MM.1S (cell line): Measurements from ENCODE around the gene AKAP9.
A peak's percentile ranks its signal among the peaks of the same experiment; 100 is the strongest.

Experiments used
- DNase-seq: peaks from one replicate; pipeline ENCODE4 v3.0.0-alpha.2; 2015
- H2AFZ ChIP-seq: fragments of 300-600 bp; sonication (generic); 2 replicates; pipeline ENCODE4 v1.6.0; 2016; ENCODE audit warnings: antibody characterized with exemption, low read length
- H3F3A ChIP-seq: fragments of 300-600 bp; sonication (generic); 2 replicates; pipeline ENCODE4 v1.6.1; 2016; ENCODE audit warnings: mild to moderate bottlenecking, antibody characterized with exemption, low read length, moderate library complexity, mixed read lengths; ENCODE audit not compliant: insufficient read depth
- H3K27ac ChIP-seq: fragments of 300-600 bp; sonication (generic); 2 replicates; pipeline ENCODE4 v1.5.1; 2016; ENCODE audit warnings: mild to moderate bottlenecking, low read length
- H3K27me3 ChIP-seq: fragments of 300-600 bp; sonication (generic); replicated peaks from 2 replicates; pipeline ENCODE4 v1.6.0; 2016; ENCODE audit warnings: low read length; ENCODE audit not compliant: insufficient read depth
- H3K36me3 ChIP-seq: fragments of 300-600 bp; sonication (generic); replicated peaks from 2 replicates; pipeline ENCODE4 v1.6.1; 2016; ENCODE audit warnings: mild to moderate bottlenecking, low read length, mixed read lengths; ENCODE audit not compliant: insufficient read depth
- H3K4me1 ChIP-seq: fragments of 300-600 bp; sonication (generic); 2 replicates; pipeline ENCODE4 v1.6.1; 2016; ENCODE audit warnings: low read length, mixed read lengths
- H3K4me2 ChIP-seq: fragments of 300-600 bp; sonication (generic); 2 replicates; pipeline ENCODE4 v1.6.0; 2016; ENCODE audit warnings: low read depth, low read length
- H3K4me3 ChIP-seq: fragments of 300-600 bp; sonication (generic); 2 replicates; pipeline ENCODE4 v1.5.1; 2016; ENCODE audit warnings: low read length, mixed read lengths
- H3K79me2 ChIP-seq: fragments of 300-600 bp; sonication (generic); 2 replicates; pipeline ENCODE4 v1.6.1; 2016; ENCODE audit warnings: mixed run types, low read length, mixed read lengths
- H3K9ac ChIP-seq: fragments of 300-600 bp; sonication (generic); 2 replicates; pipeline ENCODE4 v1.6.1; 2016; ENCODE audit warnings: low read length, mixed read lengths
- H3K9me2 ChIP-seq: fragments of 300-600 bp; sonication (generic); replicated peaks from 2 replicates; pipeline ENCODE4 v1.6.1; 2016; ENCODE audit warnings: mild to moderate bottlenecking, low read length, mixed read lengths; ENCODE audit not compliant: insufficient read depth
- H3K9me3 ChIP-seq: fragments of 300-600 bp; sonication (generic); replicated peaks from 2 replicates; pipeline ENCODE4 v1.6.1; 2016; ENCODE audit warnings: mild to moderate bottlenecking, low read length, mixed read lengths; ENCODE audit not compliant: insufficient read depth
- H4K20me1 ChIP-seq: fragments of 300-600 bp; sonication (generic); 2 replicates; pipeline ENCODE4 v1.6.1; 2016; ENCODE audit warnings: mild to moderate bottlenecking, low read length, moderate library complexity, mixed read lengths; ENCODE audit not compliant: insufficient read depth
- CTCF ChIP-seq: fragments of 300-600 bp; sonication (generic); IDR thresholded peaks from 2 replicates; pipeline ENCODE4 v1.5.1; 2016; ENCODE audit warnings: antibody characterized with exemption, low read length, mixed read lengths
- EZH2 ChIP-seq: fragments of 300-600 bp; sonication (generic); optimal IDR thresholded peaks from 2 replicates; pipeline ENCODE3; 2017; ENCODE audit warnings: low read depth, mild to moderate bottlenecking, antibody characterized with exemption, low read length, mixed read lengths
- EZH2phosphoT487 ChIP-seq: fragments of 300-600 bp; sonication (generic); IDR thresholded peaks from 2 replicates; pipeline ENCODE4 v1.6.1; 2018; ENCODE audit warnings: antibody characterized with exemption, low read length

The AKAP9 gene

DNA sequence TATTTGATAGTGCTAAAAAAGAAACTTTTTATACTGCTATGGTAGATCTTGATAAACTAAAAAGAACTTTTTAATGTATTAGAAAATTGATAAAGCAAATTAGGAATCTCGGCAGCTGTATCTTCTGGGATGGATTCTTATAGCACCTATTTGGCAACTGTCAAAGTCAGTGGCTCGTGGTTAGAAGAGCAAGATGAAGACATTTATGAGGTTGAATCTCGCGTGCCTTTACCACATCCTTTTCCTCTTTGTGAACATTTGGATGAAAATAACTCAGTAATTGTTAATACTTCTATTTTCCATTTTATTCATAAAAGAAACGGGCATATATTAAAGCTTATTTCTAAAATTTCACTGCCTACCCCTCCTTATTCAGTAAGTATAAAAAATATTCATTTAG, 117.4 kb downstream of the AKAP9 start:
- H3K4me2 ChIP-seq: no peak overlapping the region
- H3K9me2 ChIP-seq: no peaks in the 10 kb centered on the region

DNA sequence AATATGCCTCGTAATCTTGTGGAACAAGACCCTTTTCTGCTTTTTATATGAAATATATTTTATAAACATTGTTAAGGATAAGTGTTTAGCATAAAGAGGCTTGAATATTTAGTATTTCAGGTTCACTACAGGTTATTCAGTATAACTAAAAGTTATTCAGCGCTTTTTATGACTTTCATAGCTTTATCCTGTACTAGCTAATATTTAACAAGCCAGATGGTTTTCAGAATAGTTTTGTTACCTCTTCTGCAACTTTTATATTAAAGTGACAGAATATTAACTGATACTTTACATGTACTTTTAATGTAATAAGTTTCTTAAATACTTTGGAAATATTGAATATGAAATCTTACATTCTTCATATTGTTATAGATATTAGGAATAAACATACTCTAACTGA, 118.2 kb downstream of the AKAP9 start:
- no peaks in the 10 kb centered on the region for H3K36me3 ChIP-seq
- peaks cover 7% of the 10 kb centered on the region for H3K4me1 ChIP-seq
- no peaks in the 10 kb centered on the region for H3K27me3 ChIP-seq
- no peaks in the 10 kb centered on the region for H3K9me2 ChIP-seq
- H3K9ac ChIP-seq: no peak overlapping the region
- TF ChIP-seq EZH2phosphoT487: no peak
- H3K9me3 ChIP-seq: no peaks in the 10 kb centered on the region
- H4K20me1 ChIP-seq: no peaks in the 10 kb centered on the region
- H3K79me2 ChIP-seq: no peaks in the 10 kb centered on the region
- H3K4me3 ChIP-seq: no peak overlapping the region
- H2AFZ ChIP-seq: no peak overlapping the region
- H3K4me2 ChIP-seq: no peak overlapping the region
- no peaks in the 10 kb centered on the region for H3F3A ChIP-seq
- no peak overlapping the region for H3K27ac ChIP-seq
- no peak for DNase-seq

More for the DNA sequence above, 117.4 kb downstream of the AKAP9 start:
- Histone ChIP-seq H3K79me2 (no peaks in the 10 kb centered on the region), H3K4me3 (no peak overlapping the region), H3K27ac (no peak overlapping the region), H3K9me3 (no peaks in the 10 kb centered on the region), H3K4me1 (peaks cover 7% of the 10 kb centered on the region), H4K20me1 (no peaks in the 10 kb centered on the region), H3K36me3 (no peaks in the 10 kb centered on the region), H2AFZ (no peak overlapping the region), H3K27me3 (no peaks in the 10 kb centered on the region), H3K9ac (no peak overlapping the region), H3F3A (no peaks in the 10 kb centered on the region)
- peak; percentile 29 for DNase-seq
- no peak for TF ChIP-seq CTCF
- no peak for TF ChIP-seq EZH2phosphoT487
- TF ChIP-seq EZH2: no peak

DNA sequence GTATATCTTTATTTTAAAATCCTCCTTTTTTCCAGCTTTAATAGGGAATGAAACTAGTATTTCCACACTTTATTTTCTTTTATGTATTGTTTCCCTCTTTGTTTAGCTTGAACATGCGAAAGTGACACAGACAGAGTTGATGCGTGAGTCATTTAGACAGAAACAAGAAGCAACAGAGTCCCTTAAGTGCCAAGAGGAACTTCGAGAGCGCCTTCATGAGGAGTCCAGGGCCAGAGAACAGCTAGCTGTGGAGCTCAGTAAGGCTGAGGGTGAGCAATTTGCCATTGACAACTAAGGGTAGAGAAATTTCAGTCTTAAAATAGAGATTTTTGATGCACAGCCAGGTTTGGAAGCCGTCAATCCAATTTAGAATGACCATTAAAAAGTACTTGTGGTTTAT, 120.5 kb downstream of the AKAP9 start:
- H3K9me2 ChIP-seq: no peaks in the 10 kb centered on the region
- H2AFZ ChIP-seq: no peak overlapping the region
- H3K27me3 ChIP-seq: no peaks in the 10 kb centered on the region
- H4K20me1 ChIP-seq: no peaks in the 10 kb centered on the region
- H3K9me3 ChIP-seq: no peaks in the 10 kb centered on the region
- no peak for DNase-seq
- no peak for TF ChIP-seq CTCF
- TF ChIP-seq EZH2phosphoT487: no peak
- TF ChIP-seq EZH2: no peak
- H3K27ac ChIP-seq: no peak overlapping the region
- H3K4me1 ChIP-seq: peaks cover 7% of the 10 kb centered on the region
- H3F3A ChIP-seq: no peaks in the 10 kb centered on the region
- H3K79me2 ChIP-seq: no peaks in the 10 kb centered on the region
- no peak overlapping the region for H3K4me3 ChIP-seq
- no peak overlapping the region for H3K4me2 ChIP-seq
- H3K36me3 ChIP-seq: no peaks in the 10 kb centered on the region
- H3K9ac ChIP-seq: no peak overlapping the region

- H3K9ac ChIP-seq: no peak overlapping the region
- TF ChIP-seq EZH2phosphoT487 (no peak), CTCF (no peak), EZH2 (no peak)
- H3K27me3 ChIP-seq: no peaks in the 10 kb centered on the region
- H3K4me1 ChIP-seq: no peaks in the 10 kb centered on the region
- H3K4me2 ChIP-seq: no peak overlapping the region
- no peak overlapping the region for H2AFZ ChIP-seq
- H4K20me1 ChIP-seq: no peaks in the 10 kb centered on the region
- no peaks in the 10 kb centered on the region for H3K79me2 ChIP-seq
- no peaks in the 10 kb centered on the region for H3K36me3 ChIP-seq
- H3K9me3 ChIP-seq: no peaks in the 10 kb centered on the region
- no peaks in the 10 kb centered on the region for H3F3A ChIP-seq
- DNase-seq: no peak
- no peak overlapping the region for H3K4me3 ChIP-seq
- H3K9me2 ChIP-seq: no peaks in the 10 kb centered on the region
- H3K27ac ChIP-seq: no peak overlapping the region
Observed at GRCh38 chr7:92064438-92065029, 123.9 kb downstream of the AKAP9 start.
